GM12874 (cell line): Measurements from ENCODE around the gene RARA.

ENCODE experiments used
- TF ChIP-seq, protein P1 (sequence below): IDR thresholded peaks from 2 replicates; pipeline ENCODE4 v1.5.1; 2011; ENCODE audit warnings: low read depth, mild to moderate bottlenecking, control low read depth, low read length, moderate library complexity; ENCODE audit not compliant: insufficient read depth

RARA gene

DNA sequence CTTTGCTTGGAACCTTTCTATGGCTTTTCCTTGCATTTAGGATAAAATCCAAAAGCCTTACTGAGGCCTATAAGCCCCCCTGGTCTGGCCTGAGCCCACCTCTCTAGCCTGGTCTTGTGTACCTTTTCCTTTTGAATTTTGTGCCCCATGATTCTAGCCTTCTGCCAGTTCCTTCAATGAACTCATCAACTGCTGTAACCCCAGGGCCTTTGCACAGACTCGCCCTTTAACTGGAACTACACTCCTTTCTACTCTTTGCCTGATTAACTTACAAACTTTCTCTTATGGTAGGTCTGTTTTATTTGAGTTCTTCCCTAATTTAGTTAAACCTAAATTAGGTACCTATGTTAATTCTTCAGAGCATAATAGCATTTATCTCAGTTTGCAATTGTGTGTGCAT, 31.3 kb downstream of the RARA start:
- TF ChIP-seq, protein P1, sequence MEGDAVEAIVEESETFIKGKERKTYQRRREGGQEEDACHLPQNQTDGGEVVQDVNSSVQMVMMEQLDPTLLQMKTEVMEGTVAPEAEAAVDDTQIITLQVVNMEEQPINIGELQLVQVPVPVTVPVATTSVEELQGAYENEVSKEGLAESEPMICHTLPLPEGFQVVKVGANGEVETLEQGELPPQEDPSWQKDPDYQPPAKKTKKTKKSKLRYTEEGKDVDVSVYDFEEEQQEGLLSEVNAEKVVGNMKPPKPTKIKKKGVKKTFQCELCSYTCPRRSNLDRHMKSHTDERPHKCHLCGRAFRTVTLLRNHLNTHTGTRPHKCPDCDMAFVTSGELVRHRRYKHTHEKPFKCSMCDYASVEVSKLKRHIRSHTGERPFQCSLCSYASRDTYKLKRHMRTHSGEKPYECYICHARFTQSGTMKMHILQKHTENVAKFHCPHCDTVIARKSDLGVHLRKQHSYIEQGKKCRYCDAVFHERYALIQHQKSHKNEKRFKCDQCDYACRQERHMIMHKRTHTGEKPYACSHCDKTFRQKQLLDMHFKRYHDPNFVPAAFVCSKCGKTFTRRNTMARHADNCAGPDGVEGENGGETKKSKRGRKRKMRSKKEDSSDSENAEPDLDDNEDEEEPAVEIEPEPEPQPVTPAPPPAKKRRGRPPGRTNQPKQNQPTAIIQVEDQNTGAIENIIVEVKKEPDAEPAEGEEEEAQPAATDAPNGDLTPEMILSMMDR, result no peak

DNA sequence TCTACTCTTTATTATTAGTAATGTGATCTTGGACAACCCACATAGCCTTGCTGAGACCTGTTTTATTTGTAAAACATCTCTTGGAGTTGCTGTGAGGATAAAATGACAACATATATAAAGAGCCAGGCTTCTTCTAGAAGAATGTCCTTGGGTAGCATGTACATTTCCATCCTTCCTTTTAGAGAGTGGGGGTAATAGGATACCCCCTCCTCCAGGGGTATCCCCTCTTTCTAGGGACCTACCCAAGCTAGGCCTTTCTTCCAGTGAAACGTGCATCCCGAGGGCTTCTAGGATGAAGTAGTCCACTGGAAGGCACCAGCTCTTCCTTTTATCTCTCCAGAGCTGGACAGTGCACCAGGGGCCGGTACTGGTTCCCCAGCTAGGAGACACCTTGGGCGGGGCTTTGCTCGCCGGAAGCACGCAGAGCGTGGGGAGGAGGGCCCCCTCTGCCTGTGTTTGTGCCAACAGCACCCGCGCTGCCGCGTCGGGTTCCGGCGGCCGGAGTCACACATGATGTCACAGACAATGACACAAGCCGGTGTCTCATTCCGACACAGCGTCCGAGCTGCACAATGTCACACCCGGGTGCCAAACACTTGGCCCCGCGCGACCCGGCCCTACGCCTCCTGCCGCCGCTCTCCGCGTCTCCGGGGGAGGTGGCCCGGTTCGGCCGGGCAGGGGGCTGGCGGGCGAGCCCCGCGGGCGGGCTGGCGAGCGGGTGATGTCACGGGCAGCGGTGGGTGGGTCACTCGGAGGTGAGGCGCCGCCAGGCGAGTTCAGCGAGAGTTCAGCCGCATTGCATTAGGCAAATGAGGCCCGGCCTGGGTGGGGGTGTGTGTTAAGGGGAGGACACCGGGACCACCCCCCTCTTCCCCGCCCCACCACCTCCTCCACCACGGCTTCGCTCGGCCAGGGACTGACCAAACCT, 32.2 kb downstream of the RARA start:
- TF ChIP-seq, protein P1, result peak; percentile 24; the same call in 1 of the 2 replicates

DNA sequence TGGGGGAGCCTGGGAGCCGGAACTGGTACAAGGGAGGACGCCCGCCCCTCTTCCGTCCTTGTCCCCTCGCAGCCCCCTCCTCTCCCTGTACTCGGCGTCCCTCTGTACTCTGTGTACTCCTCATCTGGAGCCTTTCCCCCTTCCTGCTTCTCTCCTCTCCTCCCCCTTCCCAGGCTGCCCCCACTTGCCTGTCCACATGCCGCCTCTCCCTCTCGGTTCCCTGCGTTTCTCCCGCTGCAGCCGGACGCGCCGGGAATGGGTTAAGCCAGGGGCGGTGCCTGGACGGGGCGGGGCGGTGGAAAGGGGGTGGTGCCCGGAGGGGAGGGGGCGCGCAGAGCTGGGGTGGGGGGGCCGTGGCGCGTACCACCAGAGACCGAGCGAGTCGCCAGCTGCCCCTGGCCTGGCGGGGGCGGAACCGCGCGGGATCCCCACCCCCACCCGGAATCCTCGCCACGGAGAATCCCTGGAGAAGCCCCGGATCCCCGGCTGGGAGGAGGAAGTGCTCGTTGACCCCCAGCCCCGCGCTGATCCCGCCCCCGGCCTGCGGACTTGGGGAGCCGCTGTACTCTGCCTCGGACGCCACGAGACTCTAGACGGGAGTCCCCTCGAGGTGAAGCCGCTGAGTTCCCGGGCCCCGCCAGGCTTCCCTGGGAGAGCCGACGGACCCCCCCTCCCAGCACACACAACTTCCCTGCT, 33.0 kb downstream of the RARA start:
- TF ChIP-seq, protein P1, result no peak

DNA sequence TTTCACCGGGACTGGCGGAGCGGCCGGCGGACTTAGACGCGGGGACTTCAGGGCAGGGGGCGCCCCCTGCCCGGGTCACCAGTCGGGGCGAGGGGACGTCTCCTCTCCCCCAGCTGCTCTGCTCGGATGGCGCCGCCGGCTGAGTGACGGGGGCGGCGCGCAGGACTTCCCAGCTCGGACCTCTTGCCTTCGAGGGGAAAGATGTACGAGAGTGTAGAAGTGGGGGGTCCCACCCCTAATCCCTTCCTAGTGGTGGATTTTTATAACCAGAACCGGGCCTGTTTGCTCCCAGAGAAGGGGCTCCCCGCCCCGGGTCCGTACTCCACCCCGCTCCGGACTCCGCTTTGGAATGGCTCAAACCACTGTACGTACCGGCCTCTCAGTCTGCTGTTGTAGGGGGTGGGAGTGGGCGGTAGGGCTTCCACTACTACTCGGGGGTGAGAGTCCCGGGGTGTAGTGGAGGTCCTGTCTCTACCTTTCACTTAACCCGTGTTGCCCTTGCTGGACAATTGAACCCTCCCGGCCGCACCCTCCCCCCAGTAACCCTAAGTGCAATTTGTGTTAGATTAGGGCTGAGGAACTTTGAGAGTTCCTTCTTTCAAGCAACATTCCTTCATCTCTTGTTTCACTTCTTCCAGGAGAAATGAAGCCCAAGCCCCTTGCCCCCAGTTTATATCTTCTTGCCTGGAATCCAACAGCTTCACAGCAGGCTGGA, 33.7 kb downstream of the RARA start:
- TF ChIP-seq, protein P1, result no peak

DNA sequence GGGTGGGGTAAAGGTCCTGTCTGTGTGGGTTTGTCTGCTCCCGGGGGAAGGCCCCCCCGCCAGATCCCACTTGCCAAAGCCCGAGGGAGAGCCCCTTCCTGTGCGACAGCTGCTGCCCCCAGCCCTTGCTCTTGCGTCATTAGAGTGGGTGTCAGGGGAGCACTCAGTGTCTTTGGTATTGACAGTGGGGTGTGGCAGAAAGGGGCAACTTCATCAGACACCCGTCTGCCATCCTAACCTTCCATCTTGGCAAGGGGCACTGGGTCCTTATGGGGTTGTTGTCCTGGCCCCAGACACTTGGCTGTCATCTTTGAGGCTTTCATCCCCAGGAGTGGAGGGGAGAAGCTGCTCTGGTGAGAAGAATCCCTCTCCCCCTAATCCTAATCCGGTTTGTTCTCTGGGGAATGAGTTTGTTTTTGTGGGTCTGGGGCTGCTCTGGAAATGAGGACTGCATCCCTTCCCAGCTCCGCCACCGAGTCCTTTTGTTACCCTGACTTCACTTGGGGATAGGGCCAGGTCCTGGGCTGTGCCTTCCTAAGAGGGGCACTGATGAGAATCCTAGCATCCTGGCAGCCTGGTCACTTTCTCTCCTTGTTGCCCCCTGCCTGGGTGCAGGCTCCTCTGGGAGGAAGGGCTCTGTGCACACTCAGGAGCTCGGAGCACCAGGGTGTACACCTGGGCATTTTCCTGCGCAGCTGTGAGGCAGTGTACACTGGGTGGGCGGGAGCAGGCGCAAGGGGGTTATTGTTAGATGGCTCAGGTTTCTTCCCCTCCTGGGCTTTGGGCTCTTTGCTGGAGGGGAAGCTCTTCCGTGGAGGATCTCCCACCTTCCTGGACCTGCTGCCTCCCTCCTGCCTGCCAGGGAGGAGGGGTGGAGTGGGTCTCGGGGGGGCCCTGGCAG, 34.5 kb downstream of the RARA start:
- TF ChIP-seq, protein P1, result no peak

DNA sequence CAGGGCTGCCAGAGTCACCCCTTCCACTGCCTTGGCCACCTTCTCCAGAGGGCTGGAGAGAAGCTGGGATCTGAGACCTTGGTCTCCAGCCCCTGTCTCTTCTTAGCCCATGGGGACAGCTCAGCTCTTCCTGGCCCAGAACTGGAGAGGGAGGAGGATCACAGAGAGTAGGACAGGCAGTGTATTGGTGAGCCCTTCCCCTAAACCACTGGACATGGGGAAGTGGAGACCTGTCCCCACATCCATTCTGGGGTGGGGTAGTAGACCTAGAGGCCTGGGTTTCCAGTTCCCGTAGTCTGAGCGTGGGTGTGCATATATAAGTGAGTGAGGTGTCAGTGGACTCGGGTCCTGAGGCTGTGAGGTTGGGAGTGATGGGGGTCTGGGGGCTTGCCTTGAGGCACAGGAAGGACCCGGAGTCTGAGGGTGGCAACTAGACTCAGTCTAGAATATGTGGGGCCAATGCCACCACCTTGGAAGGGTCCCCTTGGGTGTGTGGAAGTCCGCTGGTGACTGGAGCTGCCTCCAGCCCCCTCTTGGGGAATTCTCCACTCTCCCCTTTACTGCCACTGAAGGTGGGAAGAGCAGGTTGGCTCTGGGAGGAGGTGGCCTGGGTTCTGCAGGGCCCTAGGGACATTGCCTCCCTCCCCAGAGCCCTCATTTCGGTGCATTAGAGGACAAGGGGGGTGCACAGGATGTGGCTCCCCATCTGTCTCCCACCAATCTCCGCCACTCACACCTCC, 35.6 kb downstream of the RARA start:
- TF ChIP-seq, protein P1, result no peak
